HL-60/S4 treated with phorbol 12-myristate 13-acetate at 8.2 ng/mL for 4 days and 3 days (cell line): ENCODE results near the gene CHRM5.

Source experiments
- in situ Hi-C: fragments of 300-500 bp; cut with MboI; formaldehyde crosslinking; loops from 2 replicates; pipeline ENCODE4 v1.15.0; 2022; ENCODE audit warnings: low sequenced_read_pairs

CHRM5 gene

GRCh38 chr15:34084086-34084485 is 115.8 kb downstream of the CHRM5 start:
- in situ Hi-C loops: no loop called here

GRCh38 chr15:34085746-34086145 is 117.4 kb downstream of the CHRM5 start:
- in situ Hi-C loops: no loop called here

GRCh38 chr15:34099914-34100313 is 131.6 kb downstream of the CHRM5 start:
- in situ Hi-C loops: loop anchor here (10.0 kb wide), 1 partner anchor 125 kb away; the partner anchor contains the start of gene EMC4

GRCh38 chr15:34101366-34102174 is 133.3 kb downstream of the CHRM5 start, which contains the start of the genes EMC7 and PGBD4:
EMC7 (minus strand) TSS chr15:34101862; CDS start chr15:34101839, 23 bp downstream.
PGBD4 (plus strand) TSS chr15:34102083; CDS start chr15:34102532, 449 bp downstream.
- in situ Hi-C loops: loop anchor here (10.0 kb wide), 1 partner anchor 123 kb away; the partner anchor contains the start of gene EMC4

- in situ Hi-C loops: loop anchor here (10.0 kb wide), 1 partner anchor 122 kb away; the partner anchor contains the start of gene EMC4
Observed at GRCh38 chr15:34102175-34102925, 134.1 kb downstream of the CHRM5 start.

- in situ Hi-C loops: loop anchor here (10.0 kb wide), 1 partner anchor 118 kb away; the partner anchor contains the start of gene EMC4
Observed at GRCh38 chr15:34106423-34106822, 138.1 kb downstream of the CHRM5 start.

GRCh38 chr15:34107315-34107714 is 139.0 kb downstream of the CHRM5 start:
- in situ Hi-C loops: loop anchor here (10.0 kb wide), 1 partner anchor 117 kb away; the partner anchor contains the start of gene EMC4

GRCh38 chr15:34109797-34110663 is 141.7 kb downstream of the CHRM5 start:
- in situ Hi-C loops: loop anchor here (10.0 kb wide), 1 partner anchor 115 kb away; the partner anchor contains the start of gene EMC4

GRCh38 chr15:34111488-34111887 is 143.2 kb downstream of the CHRM5 start:
- in situ Hi-C loops: no loop called here

GRCh38 chr15:34114215-34114614 is 145.9 kb downstream of the CHRM5 start:
- in situ Hi-C loops: no loop called here

- in situ Hi-C loops: no loop called here
Observed at GRCh38 chr15:34114739-34115138, 146.4 kb downstream of the CHRM5 start.

- in situ Hi-C loops: no loop called here
Observed at GRCh38 chr15:34116620-34117019, 148.3 kb downstream of the CHRM5 start.
